K562 (cell line): ENCODE results near the gene MMRN2. TPM values are rescaled to one million over a fixed set of nuclear protein-coding genes. Genes with fewer than 3 reads are reported as not detected.

Source experiments
- REST ChIP-seq, 2 experiments: fragments of 450-650 bp; formaldehyde crosslinking in 1 of 2; IDR thresholded peaks; 2 replicates each; pipeline versions ENCODE4 v1.4.0 to v1.6.1; 2014 to 2020; ENCODE audit warnings: mild to moderate bottlenecking in 2 of 2, borderline replicate concordance in 1 of 2, low read depth in 1 of 2
- TCF7L2 ChIP-seq: fragments of 150-350 bp; IDR thresholded peaks from 2 replicates; pipeline ENCODE4 v1.6.1; 2016; ENCODE audit warnings: low read depth, mild to moderate bottlenecking, low read length, moderate library complexity
- polyA plus RNA-seq, 8 experiments: library from polyadenylated mRNA; depleted of rRNA in 4 of 8; stranded (reverse) in 5 of 8; unstranded in 3 of 8; fragments of >200 nt; fragmentation: Nextera tagmentation in 2 of 8; fragmentation: Illumina TruSeq in 1 of 8; extraction: Ambion mirVana in 2 of 8; extraction: Trizol in 1 of 8; gene quantifications; 2 replicates each; pipeline versions ENCODE4 v1.2.1 to v1.2.3, GENCODE V29; 2011 to 2014; ENCODE audit warnings: inconsistent platforms in 1 of 8, missing spikeins in 1 of 8
- total RNA-seq, 7 experiments: library from RNA; depleted of rRNA in 6 of 7; stranded (reverse); fragments of >200 nt in 6 of 7; fragmentation: Illumina TruSeq in 2 of 7; extraction: Trizol in 2 of 7; gene quantifications; 2 replicates each; pipeline versions ENCODE4 v1.2.1 to v1.2.3, GENCODE V29; 2011 to 2021; ENCODE audit warnings: low replicate concordance in 1 of 7

MMRN2 gene
- total and polyA plus RNA-seq, 9 of the 15 experiments (the other 6 are each of a cell fraction or from before 2014, with no cell fraction given) = 0.07 to 2.0 (median 1.2) TPM

- TF ChIP-seq TCF7L2 (no peak), REST (IDR thresholded peaks at IDR 0.05; ENCODE audit: borderline replicate concordance) (peak; percentile 72; the same call in 1 of the 2 replicates), REST (CRISPR knock-in tag; IDR thresholded peaks at IDR 0.05; ENCODE audit: low read depth) (no peak)
These were observed 57.6 kb downstream of the MMRN2 start (continued) for GRCh38 chr10:86899670-86900276.
